CD4-positive, alpha-beta T cell (primary cell): ENCODE data around the gene RXFP4. TPM values are rescaled to one million over a fixed set of nuclear protein-coding genes. Genes with fewer than 3 reads are reported as not detected.

Source experiments
- ATAC-seq: fragments of 200-7000 bp; cut with Tn5 transposase; one replicate; pipeline ENCODE4 v1.10.0; 2022; ENCODE audit warnings: mild to moderate bottlenecking; ENCODE audit not compliant: poor library complexity
- CTCF ChIA-PET: fragments of 350-600 bp; sonication (Branson Sonifier 250); formaldehyde crosslinking; loops from one replicate; lab custom pipeline; 2021; ENCODE audit warnings: antibody characterized with exemption, inconsistent platforms; lab: Charles Lee
- POLR2A ChIA-PET: fragments of 350-600 bp; sonication (Branson Sonifier 250); formaldehyde crosslinking; loops from one replicate; lab custom pipeline; 2021; ENCODE audit warnings: antibody characterized with exemption, inconsistent platforms; lab: Charles Lee
- DNase-seq, 14 experiments: peaks; one replicate each; pipeline ENCODE4 v3.0.0-alpha.2; 2013 to 2020; ENCODE audit warnings: mixed read lengths in 2 of 14
- H3K27ac ChIP-seq, 2 donors: one replicate each; pipeline versions ENCODE4 v1.5.1 to v1.7.0; 2013; ENCODE audit warnings: low read length in 2 of 2, low read depth in 1 of 2, mild to moderate bottlenecking in 1 of 2
- H3K27me3 ChIP-seq, 2 experiments: 1 replicate in 1 of 2; 2 replicates in 1 of 2; pipeline versions ENCODE4 v1.6.1 to v1.7.0; 2013; ENCODE audit warnings: low read length in 2 of 2, control low read depth in 1 of 2, mild to moderate bottlenecking in 1 of 2, moderate library complexity in 1 of 2; ENCODE audit not compliant: insufficient read depth in 2 of 2, control insufficient read depth in 1 of 2
- H3K36me3 ChIP-seq: one replicate; pipeline ENCODE4 v1.6.1; 2013; ENCODE audit warnings: low read length, control low read depth; ENCODE audit not compliant: insufficient read depth
- H3K4me1 ChIP-seq: one replicate; pipeline ENCODE4 v1.6.1; 2013; ENCODE audit warnings: low read length, control low read depth; ENCODE audit not compliant: insufficient read depth
- H3K4me3 ChIP-seq: one replicate; pipeline ENCODE4 v1.5.1; 2013; ENCODE audit warnings: mild to moderate bottlenecking, low read length, moderate library complexity
- H3K9me3 ChIP-seq, 2 experiments: 1 replicate in 1 of 2; 2 replicates in 1 of 2; pipeline versions ENCODE4 v1.6.1 to v1.7.0; 2013; ENCODE audit warnings: low read length in 2 of 2, mild to moderate bottlenecking in 2 of 2, control low read depth in 1 of 2, moderate library complexity in 1 of 2; ENCODE audit not compliant: control insufficient read depth in 1 of 2, insufficient read depth in 1 of 2
- H3K27ac Mint-ChIP-seq: one replicate; pipeline ENCODE4 v1.8.0; 2020; ENCODE audit warnings: mixed read lengths
- H3K27me3 Mint-ChIP-seq: one replicate; pipeline ENCODE4 v1.8.0; 2021; ENCODE audit warnings: mixed read lengths
- H3K36me3 Mint-ChIP-seq: one replicate; pipeline ENCODE4 v1.8.0; 2021; ENCODE audit warnings: low read depth, mixed read lengths
- H3K4me1 Mint-ChIP-seq: one replicate; pipeline ENCODE4 v1.8.0; 2021; ENCODE audit warnings: low read depth, mixed read lengths
- H3K4me3 Mint-ChIP-seq: one replicate; pipeline ENCODE4 v1.8.0; 2020; ENCODE audit warnings: mild to moderate bottlenecking, mixed read lengths
- H3K9me3 Mint-ChIP-seq: one replicate; pipeline ENCODE4 v1.8.0; 2020; ENCODE audit warnings: mixed read lengths
- intact Hi-C, 2 experiments: fragments of 100-400 bp; cut with DNase I in 1 of 2; cut with micrococcal nuclease in 1 of 2; formaldehyde crosslinking; loops; one replicate each; pipeline versions ENCODE4 v1.15.1 to v1.9.0; 2023 to 2025; cut with DNase I, micrococcal nuclease
- total RNA-seq, 174 experiments: library from RNA in 2 of 174; stranded (reverse) in 2 of 174; gene quantifications; one replicate each; pipeline ENCODE4 v1.2.3 and lab custom pipeline; 2021 to 2026
- TF ChIP-seq, protein P1 (sequence below): fragments of 200-600 bp; IDR thresholded peaks from one replicate; pipeline ENCODE4 v1.8.0; 2022; ENCODE audit warnings: antibody characterized with exemption, mild to moderate bottlenecking

Gene RXFP4
- total RNA-seq, 2 experiments from 2014 or later, result not detected

DNA sequence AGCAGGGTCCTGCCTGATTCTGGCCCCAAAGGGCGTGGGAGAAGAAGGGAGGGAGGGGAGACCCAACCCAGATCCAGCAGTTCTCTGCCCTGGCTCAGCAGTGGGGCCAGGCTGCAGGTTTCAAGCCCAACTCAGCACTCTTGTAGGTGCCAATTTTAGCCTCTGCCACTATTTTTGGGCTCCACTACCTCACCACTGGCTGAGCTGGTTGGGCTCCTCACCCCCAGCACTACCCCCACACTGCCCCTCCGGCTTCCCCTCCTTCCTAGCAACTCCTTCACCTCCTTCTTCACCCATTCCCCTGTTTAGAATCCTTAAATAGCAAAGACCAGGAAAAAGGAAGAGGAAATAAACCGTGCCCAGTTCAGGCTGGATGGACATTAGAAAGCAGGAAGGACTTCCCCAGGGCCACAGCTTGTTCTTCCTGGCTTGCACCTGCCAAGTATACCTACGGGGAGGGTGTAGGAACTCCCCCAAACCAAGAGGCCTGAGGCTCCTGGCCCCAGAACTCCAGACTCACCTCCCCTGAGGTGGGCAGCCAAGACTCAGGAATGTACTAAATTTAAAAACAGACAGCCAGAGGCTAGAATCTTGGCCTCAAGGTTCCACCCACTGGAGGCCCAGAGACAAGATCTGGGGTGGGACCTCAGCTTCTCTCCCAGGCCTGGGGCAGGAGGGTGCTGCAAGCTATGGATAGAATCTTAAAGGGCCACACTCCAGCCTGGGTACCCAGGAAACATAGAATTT lies 38.3 kb downstream of the RXFP4 start:
- POLR2A ChIA-PET, result interaction anchor here (1.2 to 10.1 kb wide), 7 partner anchors 12 to 47 kb away, joined by 4 to 92 read pairs (median 20); partner anchors contain the start of genes KHDC4 and RXFP4
- ATAC-seq (no peak), DNase-seq (no peak)
- Histone ChIP-seq H3K9me3 (no peaks in the 10 kb centered on the region), H3K36me3 (no peaks in the 10 kb centered on the region), H3K4me1 (peaks cover 76% of the 10 kb centered on the region), H3K27ac (peak overlapping the region; percentile 66 to 89), H3K4me3 (peak overlapping the region; percentile 93), H3K27me3 (no peaks in the 10 kb centered on the region)
- TF ChIP-seq, protein P1, sequence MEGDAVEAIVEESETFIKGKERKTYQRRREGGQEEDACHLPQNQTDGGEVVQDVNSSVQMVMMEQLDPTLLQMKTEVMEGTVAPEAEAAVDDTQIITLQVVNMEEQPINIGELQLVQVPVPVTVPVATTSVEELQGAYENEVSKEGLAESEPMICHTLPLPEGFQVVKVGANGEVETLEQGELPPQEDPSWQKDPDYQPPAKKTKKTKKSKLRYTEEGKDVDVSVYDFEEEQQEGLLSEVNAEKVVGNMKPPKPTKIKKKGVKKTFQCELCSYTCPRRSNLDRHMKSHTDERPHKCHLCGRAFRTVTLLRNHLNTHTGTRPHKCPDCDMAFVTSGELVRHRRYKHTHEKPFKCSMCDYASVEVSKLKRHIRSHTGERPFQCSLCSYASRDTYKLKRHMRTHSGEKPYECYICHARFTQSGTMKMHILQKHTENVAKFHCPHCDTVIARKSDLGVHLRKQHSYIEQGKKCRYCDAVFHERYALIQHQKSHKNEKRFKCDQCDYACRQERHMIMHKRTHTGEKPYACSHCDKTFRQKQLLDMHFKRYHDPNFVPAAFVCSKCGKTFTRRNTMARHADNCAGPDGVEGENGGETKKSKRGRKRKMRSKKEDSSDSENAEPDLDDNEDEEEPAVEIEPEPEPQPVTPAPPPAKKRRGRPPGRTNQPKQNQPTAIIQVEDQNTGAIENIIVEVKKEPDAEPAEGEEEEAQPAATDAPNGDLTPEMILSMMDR, result no peak
- intact Hi-C loops, result loop anchor here (2.0 to 5.0 kb wide), 3 partner anchors 13 to 122 kb away; partner anchors contain the start of genes GON4L (in 1 of the 2) and SYT11 (in 1 of the 2)
- Mint-ChIP-seq H3K27ac (peak overlapping the region; percentile 86), H3K4me3 (peak overlapping the region; percentile 97), H3K9me3 (no peaks in the 10 kb centered on the region), H3K27me3 (no peaks in the 10 kb centered on the region), H3K4me1 (peaks cover 74% of the 10 kb centered on the region), H3K36me3 (peaks cover 36% of the 10 kb centered on the region)
- CTCF ChIA-PET, result interaction anchor here (0.6 to 2.0 kb wide), 6 partner anchors 9 to 42 kb away, joined by 3 to 10 read pairs (median 4); no protein-coding TSS in a partner anchor

DNA sequence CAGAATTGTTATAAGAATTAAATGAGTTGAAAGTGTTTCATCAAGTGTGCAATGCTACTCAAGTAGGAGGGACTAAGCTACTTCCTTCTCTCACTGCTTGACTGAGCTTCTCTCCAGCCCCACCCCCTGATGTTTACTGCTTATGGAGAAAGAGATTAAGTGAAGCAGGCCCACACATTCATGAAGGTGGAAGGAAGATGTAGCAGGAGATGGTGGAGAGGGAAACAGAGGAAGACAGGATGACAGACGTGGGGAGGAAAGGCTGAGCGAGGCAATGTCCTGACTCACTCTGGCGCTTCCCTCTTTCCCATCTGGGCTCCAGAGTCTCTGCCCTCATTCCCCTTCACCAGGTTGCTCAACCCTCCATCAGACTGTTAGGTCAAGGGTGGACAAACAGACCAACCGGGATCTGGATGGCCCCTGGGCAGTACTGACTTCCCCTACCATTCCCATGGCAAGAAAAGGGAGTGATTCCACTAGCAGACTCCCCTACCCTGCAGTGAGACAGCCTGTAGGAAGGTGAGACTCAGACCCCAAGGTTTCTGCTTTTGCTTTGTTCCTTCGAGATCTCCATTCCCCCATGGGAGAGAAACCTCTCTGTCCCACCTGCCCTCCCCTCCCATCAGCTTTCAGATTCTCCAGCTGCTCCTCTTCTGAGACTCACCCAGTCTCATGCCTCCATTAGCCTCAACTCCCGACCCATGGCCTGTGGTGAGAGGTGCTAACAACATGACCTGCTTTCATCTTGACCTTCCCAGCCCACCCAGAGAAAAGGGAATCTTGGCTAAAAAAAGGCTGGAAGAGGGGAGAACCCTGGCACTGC lies 40.0 kb downstream of the RXFP4 start:
- intact Hi-C loops, result loop anchor here (2.0 kb wide), 2 partner anchors 15 to 39 kb away; no protein-coding TSS in a partner anchor
- Mint-ChIP-seq H3K36me3 (peaks cover 20% of the 10 kb centered on the region), H3K4me1 (peaks cover 58% of the 10 kb centered on the region), H3K27ac (peak overlapping the region; percentile 86), H3K27me3 (no peaks in the 10 kb centered on the region), H3K9me3 (no peaks in the 10 kb centered on the region), H3K4me3 (peak overlapping the region; percentile 97)
- Histone ChIP-seq H3K4me1 (peaks cover 66% of the 10 kb centered on the region), H3K4me3 (peak overlapping the region; percentile 16), H3K36me3 (no peaks in the 10 kb centered on the region), H3K27ac (peak overlapping the region; percentile 57 to 71), H3K27me3 (no peaks in the 10 kb centered on the region), H3K9me3 (no peaks in the 10 kb centered on the region)
- TF ChIP-seq, protein P1, result no peak
- CTCF ChIA-PET, result interaction anchor here (1.4 to 3.9 kb wide), 2 partner anchors 43 kb away, joined by 5 to 15 read pairs; no protein-coding TSS in a partner anchor
- ATAC-seq (peak; percentile 64), DNase-seq (peak in 11 of 14 experiments; percentile 24 to 71 (median 44))
- POLR2A ChIA-PET, result interaction anchor here (0.6 to 10.1 kb wide), 8 partner anchors 11 to 372 kb away, joined by 3 to 92 read pairs (median 6); partner anchors contain the start of genes KHDC4 and MSTO1

DNA sequence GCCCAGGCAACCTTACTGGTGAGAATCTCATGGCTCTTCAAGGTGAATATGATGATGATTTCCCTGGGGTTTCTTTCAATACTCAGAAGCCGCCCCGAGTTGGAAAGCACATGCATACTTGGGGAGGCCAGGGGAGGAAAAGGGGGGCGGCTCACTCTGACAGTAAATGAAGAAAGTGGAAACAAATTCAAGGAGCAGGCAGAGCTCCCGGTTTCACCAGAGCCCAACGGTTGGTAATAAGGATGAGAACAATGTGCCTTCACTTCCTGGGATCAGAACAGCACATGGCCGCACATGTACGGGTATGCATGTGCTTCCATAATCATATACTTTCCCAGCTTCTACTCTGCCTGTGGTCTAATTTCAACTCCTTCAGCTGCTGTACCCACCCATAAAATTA lies 40.7 kb downstream of the RXFP4 start:
- ChIA-PET POLR2A (interaction anchor here (1.2 to 10.1 kb wide), 4 partner anchors 12 to 49 kb away, joined by 5 to 92 read pairs (median 35); partner anchors contain the start of gene KHDC4), CTCF (interaction anchor here (3.9 kb wide), 1 partner anchor 44 kb away, joined by 15 read pairs; no protein-coding TSS in a partner anchor)
- H3K9me3 ChIP-seq, result no peaks in the 10 kb centered on the region
- H3K4me1 ChIP-seq, result peaks cover 62% of the 10 kb centered on the region
- ATAC-seq, result no peak
- no peak for DNase-seq
- intact Hi-C loops, result no loop called here
- no peaks in the 10 kb centered on the region for H3K36me3 ChIP-seq
- peaks cover 54% of the 10 kb centered on the region for H3K4me1 Mint-ChIP-seq
- peak overlapping the region; percentile 97 for H3K4me3 Mint-ChIP-seq
- no peaks in the 10 kb centered on the region for H3K9me3 Mint-ChIP-seq
- no peaks in the 10 kb centered on the region for H3K27me3 ChIP-seq
- H3K27me3 Mint-ChIP-seq, result no peaks in the 10 kb centered on the region
- peaks cover 14% of the 10 kb centered on the region for H3K36me3 Mint-ChIP-seq
- H3K27ac ChIP-seq, result peak overlapping the region; percentile 57 to 71
- peak overlapping the region; percentile 86 for H3K27ac Mint-ChIP-seq
- H3K4me3 ChIP-seq, result no peak overlapping the region
- TF ChIP-seq, protein P1, result no peak
